ENCODE data around the gene TMX2. TPM values are rescaled to one million over a fixed set of nuclear protein-coding genes. Genes with fewer than 3 reads are reported as not detected.
A peak's percentile ranks its signal among the peaks of the same experiment; 100 is the strongest.
"Not testable (repeated sequence)": the region's sequence is repeated elsewhere in the genome, so short reads cannot be mapped to it uniquely, and the experiment has no call there.

Gene TMX2
- total RNA-seq, 1 donor from 2014 or later: 65.6 TPM

DNA sequence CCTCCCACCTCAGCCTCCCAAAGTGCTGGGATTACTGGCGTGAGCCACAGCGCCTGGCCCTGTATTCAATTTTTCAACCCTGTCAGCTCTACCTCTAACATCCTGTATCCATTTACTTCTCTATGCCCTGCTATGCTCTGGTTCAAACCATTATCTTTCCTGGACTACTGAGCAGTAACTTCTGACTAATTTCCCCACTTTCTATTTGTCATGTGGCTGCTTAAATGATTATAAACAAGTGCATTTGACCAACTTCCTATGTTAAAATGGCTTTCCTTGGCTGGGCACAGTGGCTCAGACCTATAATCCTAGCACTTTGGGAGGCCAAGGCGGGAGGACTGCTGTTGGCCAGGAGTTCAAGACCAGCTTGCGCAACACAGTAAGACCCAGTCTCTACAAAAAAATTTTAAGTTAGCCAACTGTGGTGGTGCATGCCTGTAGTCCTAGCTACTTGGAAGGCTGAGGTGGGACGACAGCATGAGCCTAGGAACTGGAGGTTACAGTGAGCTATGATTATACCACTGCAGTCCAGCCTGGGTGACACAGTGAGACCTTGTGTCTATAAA lies 2.5 kb upstream of the TMX2 start:
- intact Hi-C loops (cut with micrococcal nuclease): no loop called here
- ATAC-seq: no peak
- DNase-seq: no peak

DNA sequence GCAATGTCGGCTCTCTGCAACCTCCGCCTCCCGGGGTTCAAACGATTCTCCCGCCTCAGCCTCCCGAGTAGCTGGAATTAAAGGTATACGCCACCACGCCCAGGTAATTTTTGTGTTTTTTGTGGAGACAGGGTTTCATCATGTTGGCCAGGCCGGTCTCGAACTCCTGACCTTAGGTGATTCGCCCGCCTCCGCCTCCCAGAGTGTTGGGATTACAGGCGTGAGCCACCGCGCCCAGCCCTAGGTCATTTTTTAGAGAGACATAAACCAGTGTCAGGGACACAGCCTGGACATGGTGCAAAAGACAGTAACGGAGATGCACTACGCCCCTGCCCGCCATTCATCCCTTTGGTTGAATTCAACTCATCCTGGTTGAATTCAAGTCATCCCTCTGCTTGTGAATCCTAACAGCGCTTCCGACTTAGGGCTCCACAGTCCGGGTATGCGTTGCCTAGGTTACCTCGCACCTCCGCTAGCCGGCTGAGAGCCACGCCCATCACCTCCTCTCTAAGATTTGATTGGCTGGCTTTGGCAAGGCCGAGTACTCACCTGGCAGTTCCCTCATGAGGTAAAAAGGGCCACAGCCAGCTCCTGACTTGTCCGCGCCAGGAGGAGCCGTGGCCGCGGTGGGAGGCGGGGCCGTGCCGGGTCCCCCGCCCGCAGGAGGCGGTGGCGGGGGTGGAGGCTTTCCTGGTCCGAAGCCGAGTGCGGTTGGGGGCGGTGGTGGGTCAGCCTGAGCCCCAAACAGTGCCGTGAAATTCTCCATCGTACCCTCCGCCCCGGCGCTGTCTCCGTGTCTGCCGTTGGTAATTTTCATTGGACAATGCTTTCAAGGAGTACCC lies 758 bp upstream of the TMX2 start, which contains the start of gene MED19:
MED19 (minus strand) TSS at position 802 of the 842 bp plus-strand sequence; CDS start at position 766, 36 bp downstream.
- peak; percentile 80 for DNase-seq
- ATAC-seq: peak; percentile 60
- intact Hi-C loops (cut with micrococcal nuclease): loop anchor here (2.0 kb wide), 1 partner anchor 43 kb away; the partner anchor contains the start of gene ZDHHC5

GRCh38 chr11:57713835-57714234 lies 1.4 kb downstream of the TMX2 start:
- intact Hi-C loops (cut with micrococcal nuclease): loop anchor here (2.0 kb wide), 1 partner anchor 45 kb away; the partner anchor contains the start of gene ZDHHC5
- DNase-seq (no peak), ATAC-seq (no peak)

DNA sequence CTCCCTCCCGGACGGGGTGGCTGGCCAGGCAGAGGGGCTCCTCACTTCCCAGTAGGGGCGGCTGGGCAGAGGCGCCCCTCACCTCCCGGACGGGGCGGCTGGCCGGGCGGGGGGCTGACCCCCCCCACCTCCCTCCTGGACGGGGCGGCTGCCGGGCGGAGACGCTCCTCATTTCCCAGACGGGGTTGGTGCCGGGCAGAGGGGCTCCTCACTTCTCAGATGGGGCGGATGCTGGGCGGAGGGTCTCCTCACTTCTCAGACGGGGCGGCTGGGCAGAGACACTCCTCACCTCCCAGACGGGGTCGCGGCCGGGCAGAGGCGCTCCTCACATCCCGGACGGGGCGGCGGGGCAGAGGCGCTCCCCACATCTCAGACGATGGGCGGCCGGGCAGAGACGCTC lies 4.3 kb downstream of the TMX2 start:
- ATAC-seq; DNase-seq; intact Hi-C loops (cut with micrococcal nuclease): not testable (repeated sequence)

DNA sequence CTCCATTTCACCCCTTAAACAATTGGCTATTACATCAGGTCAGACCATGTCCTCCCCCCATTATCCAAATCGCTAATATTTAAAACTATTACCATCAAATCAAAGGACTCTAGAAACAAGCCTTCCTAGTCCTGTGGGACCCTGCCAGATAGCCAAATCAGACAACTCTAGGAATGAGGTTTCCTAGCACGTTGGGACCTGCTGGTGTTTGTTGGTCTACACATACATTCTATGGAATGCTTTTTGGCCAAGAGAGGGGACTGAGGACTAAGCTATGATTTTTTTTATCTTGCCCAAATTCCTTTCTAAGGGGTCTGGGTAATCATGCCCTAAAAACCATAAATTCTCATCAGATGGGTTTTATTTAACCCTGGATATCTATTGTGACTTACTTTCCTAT lies 14.8 kb downstream of the TMX2 start:
- DNase-seq (no peak), ATAC-seq (no peak)
- intact Hi-C loops (cut with micrococcal nuclease): no loop called here

DNA sequence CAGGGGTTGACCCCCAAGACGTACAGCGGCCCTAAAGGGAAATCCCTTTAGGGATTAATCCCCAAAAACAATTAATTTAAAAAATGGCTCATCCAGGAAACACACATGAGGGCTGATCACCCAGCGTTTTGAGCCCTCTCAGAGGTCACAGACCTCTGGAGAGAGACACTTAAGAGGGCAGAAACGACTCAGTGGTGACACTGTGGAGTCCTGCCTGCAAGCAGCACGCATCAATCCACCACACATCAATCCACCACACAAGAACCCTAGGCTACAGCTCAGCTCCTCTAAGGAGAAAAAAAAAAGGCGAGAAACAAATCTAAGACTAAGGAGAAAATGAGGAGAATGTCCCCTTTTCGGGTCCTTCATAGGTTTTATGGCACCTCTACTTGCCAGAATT lies 16.4 kb downstream of the TMX2 start:
- ATAC-seq: no peak
- DNase-seq: no peak
- intact Hi-C loops (cut with micrococcal nuclease): no loop called here

DNA sequence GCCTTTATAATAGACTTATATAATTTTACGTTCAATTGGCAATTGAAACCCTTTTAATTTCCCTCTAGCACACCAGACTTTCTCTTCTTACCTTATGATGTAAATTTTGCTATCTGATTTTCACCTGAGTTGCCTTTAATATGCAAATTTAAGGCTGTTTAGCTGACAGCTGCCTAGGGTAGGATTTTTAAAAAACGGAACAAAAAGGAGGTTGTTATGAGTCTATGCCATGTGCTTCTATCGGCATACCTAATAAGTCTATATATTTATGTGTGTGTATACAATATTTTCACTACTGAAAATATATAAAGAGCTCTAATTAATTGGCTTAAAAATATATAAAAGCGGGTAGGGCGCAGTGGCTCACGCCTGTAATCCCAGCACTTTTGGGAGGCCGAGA lies 17.1 kb downstream of the TMX2 start:
- DNase-seq (no peak), ATAC-seq (no peak)
- intact Hi-C loops (cut with micrococcal nuclease): no loop called here

DNA sequence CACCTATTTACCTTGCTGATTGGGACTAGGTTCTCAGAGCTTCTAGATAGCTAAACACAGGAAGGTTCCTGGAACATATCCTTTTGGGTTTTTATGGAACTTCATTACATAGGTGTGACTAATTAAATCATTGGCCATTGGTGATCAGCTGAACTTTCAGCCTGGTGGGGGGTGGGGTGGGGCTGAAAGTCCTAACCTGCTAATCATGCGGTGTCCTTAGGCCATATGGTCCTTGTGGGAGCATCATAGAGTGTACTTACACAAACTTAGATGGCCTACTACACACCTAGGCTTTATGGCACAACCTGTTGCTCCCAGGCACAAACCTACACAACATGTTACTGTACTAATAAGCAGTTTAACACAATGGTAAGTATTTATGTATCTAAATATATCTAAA lies 20.3 kb downstream of the TMX2 start:
- intact Hi-C loops (cut with micrococcal nuclease): no loop called here
- ATAC-seq (no peak), DNase-seq (no peak)

- peak; percentile 69 for ATAC-seq
- DNase-seq: no peak
- intact Hi-C loops (cut with micrococcal nuclease): no loop called here
Measured at GRCh38 chr11:57735619-57736298, 23.4 kb downstream of the TMX2 start.

- ATAC-seq (peak; percentile 98), DNase-seq (peak; percentile 96)
- intact Hi-C loops (cut with micrococcal nuclease): loop anchor here (2.0 kb wide), 1 partner anchor 73 kb away; the partner anchor contains the start of gene ZDHHC5
Measured at GRCh38 chr11:57741132-57742086, 29.0 kb downstream of the TMX2 start, which contains the start of gene SELENOH. Gene SELENOH, plus strand, starts transcription at chr11:57741491. Its CDS starts 105 bp downstream, at chr11:57741596.

- DNase-seq (no peak), ATAC-seq (no peak)
- intact Hi-C loops (cut with micrococcal nuclease): loop anchor here (2.0 kb wide), 1 partner anchor 73 kb away; the partner anchor contains the start of gene ZDHHC5
Measured at GRCh38 chr11:57742087-57742452, 29.7 kb downstream of the TMX2 start.

DNA sequence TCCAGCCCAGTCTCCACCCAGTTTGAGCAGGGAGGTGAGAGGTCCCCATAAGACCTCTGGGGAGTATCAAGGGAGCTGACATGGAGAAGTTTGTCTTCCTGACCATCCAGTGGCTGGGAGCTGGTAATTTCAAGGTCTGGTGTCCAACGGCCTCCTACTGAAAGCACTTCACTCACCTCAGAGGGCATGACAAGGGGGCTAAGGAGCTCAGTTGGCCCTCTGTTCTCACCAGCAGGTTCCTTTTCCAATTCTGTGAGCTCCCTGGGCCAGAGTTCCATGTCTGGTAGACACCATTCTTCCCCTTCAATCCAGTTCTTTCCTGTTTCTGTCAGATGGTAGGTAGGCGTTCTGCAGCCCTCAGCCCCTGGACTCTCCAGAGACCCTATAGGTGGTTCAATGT lies 32.0 kb downstream of the TMX2 start:
- no peak for ATAC-seq
- intact Hi-C loops (cut with micrococcal nuclease): no loop called here
- DNase-seq: no peak

GRCh38 chr11:57745206-57745605 lies 32.8 kb downstream of the TMX2 start:
- no peak for DNase-seq
- intact Hi-C loops (cut with micrococcal nuclease): no loop called here
- no peak for ATAC-seq

DNA sequence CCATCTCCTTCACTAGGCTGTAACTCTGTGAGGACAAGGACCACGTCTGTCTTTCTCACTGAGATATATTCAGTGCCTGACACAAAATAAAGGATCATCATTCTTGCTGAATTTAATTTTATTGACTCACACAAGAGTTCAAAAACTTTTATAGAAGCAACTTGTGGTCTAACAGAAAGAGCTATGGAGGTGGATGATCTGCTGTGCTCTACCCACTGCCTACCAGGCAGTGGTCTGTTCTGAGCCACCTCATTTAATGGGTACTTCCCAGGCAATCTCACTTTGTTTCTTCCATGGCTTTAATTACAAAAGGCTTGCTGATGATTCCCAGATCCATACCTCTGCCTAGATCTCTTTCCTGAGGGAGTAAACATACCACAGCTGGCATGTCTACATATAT lies 34.5 kb downstream of the TMX2 start:
- ATAC-seq (no peak), DNase-seq (no peak)
- intact Hi-C loops (cut with micrococcal nuclease): no loop called here

GRCh38 chr11:57751176-57751575 lies 38.8 kb downstream of the TMX2 start:
- DNase-seq (no peak), ATAC-seq (no peak)
- intact Hi-C loops (cut with micrococcal nuclease): no loop called here

GRCh38 chr11:57751676-57752253 lies 39.4 kb downstream of the TMX2 start, which contains the start of gene BTBD18:
Gene BTBD18, minus strand, starts transcription at chr11:57751819. Its CDS starts 631 bp downstream, at chr11:57751188.
- intact Hi-C loops (cut with micrococcal nuclease): no loop called here
- DNase-seq (no peak), ATAC-seq (peak; percentile 90)

DNA sequence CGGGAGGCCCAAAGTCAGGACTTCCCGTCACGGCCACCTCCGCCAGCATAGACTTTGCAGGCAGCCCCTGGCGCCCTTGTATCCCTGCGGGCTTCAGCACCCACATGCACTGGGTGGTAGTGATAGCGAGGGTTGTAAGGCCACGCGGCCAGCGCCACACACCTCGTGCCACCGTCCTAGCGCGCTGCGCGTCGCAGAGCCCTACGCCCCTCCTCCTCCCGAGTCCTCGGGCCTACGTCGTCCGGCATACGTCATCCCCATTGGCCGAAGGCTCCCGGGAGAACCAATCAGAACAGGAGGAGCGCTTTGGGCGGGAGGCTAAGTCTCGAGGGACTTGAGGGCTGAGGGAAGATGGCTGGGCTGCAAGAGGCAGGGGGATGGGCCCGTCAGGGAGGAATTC lies 40.6 kb downstream of the TMX2 start:
- DNase-seq: no peak
- intact Hi-C loops (cut with micrococcal nuclease): no loop called here
- ATAC-seq: no peak

- ATAC-seq (no peak), DNase-seq (no peak)
- intact Hi-C loops (cut with micrococcal nuclease): no loop called here
Measured at GRCh38 chr11:57758174-57758573, 45.8 kb downstream of the TMX2 start.
